HepG2 (cell line): ENCODE results near the gene ACACA. TPM values are rescaled to one million over a fixed set of nuclear protein-coding genes. Genes with fewer than 3 reads are reported as not detected.

ENCODE experiments used
- ATAC-seq: fragments of 200-7000 bp; cut with Tn5 transposase; 3 replicates; pipeline ENCODE4 v1.9.1; 2020; ENCODE audit warnings: mild to moderate bottlenecking, moderate library complexity
- BruUV-seq: library from RNA; stranded (reverse); fragments of 400-500 nt; replicated peaks from 2 replicates; lab custom pipeline; 2021; lab: Mats Ljungman, UMichigan
- CTCF ChIA-PET: fragments of 300-600 bp; formaldehyde crosslinking; extraction: SDS; loops from one replicate; lab custom pipeline; 2021; ENCODE audit warnings: low total read pairs, inconsistent platforms, low intra/inter-chr PET ratio; lab: Yijun Ruan, JAX
- POLR2A ChIA-PET: fragments of 350-600 bp; sonication (Branson Sonifier 250); formaldehyde crosslinking; loops from one replicate; lab custom pipeline; 2020; ENCODE audit warnings: antibody characterized with exemption, inconsistent platforms; lab: Yijun Ruan, JAX
- DNase-seq: peaks from one replicate; pipeline ENCODE4 v3.0.0-alpha.2; 2015; ENCODE audit warnings: low spot score
- FAIRE-seq: peaks from 3 replicates; lab custom pipeline; 2011; peaks lifted over from hg19 to GRCh38; lab: Jason Lieb, UNC
- H2AFZ ChIP-seq: one replicate; pipeline ENCODE4 v1.6.1; 2011; ENCODE audit warnings: low read length, inconsistent platforms
- H3K27ac ChIP-seq: fragments of 300-600 bp; 3 replicates; pipeline ENCODE4 v1.8.0; 2011; ENCODE audit warnings: mixed run types, mild to moderate bottlenecking, mixed read lengths, low read length, inconsistent platforms; ENCODE audit not compliant: insufficient read depth; ENCODE audit errors: extremely low read length
- H3K27me3 ChIP-seq, 2 experiments: fragments of 200-600 bp in 1 of 2; 2 replicates in 1 of 2; 3 replicates in 1 of 2; pipeline versions ENCODE4 v1.6.0 to v1.8.0; 2011; ENCODE audit warnings: low read length in 2 of 2, mild to moderate bottlenecking in 2 of 2, moderate library complexity in 2 of 2, inconsistent platforms in 1 of 2; ENCODE audit not compliant: insufficient read depth in 2 of 2, control insufficient read depth in 1 of 2
- H3K36me3 ChIP-seq, 2 experiments: fragments of 200-600 bp in 1 of 2; replicated peaks in 1 of 2; 2 replicates in 1 of 2; 3 replicates in 1 of 2; pipeline versions ENCODE4 v1.5.1 to v1.8.0; 2011; ENCODE audit warnings: low read length in 2 of 2, inconsistent platforms in 1 of 2; ENCODE audit not compliant: insufficient read depth in 2 of 2, control insufficient read depth in 1 of 2
- H3K4me1 ChIP-seq: 2 replicates; pipeline ENCODE4 v1.5.1; 2012; ENCODE audit warnings: low read length, inconsistent platforms; ENCODE audit not compliant: insufficient read depth
- H3K4me2 ChIP-seq: 2 replicates; pipeline ENCODE4 v1.6.0; 2011; ENCODE audit warnings: low read depth, low read length, inconsistent platforms
- H3K4me3 ChIP-seq, 3 experiments: fragments of 200-600 bp in 1 of 3; sonication (generic), shearing (Covaris generic) in 1 of 3; replicated peaks in 1 of 3; 2 replicates each; pipeline ENCODE4 v1.5.1; 2011 to 2016; ENCODE audit warnings: low read length in 3 of 3, inconsistent platforms in 2 of 3, low read depth in 2 of 3, mild to moderate bottlenecking in 2 of 3, control low read depth in 1 of 3, mixed read lengths in 1 of 3; ENCODE audit not compliant: insufficient read depth in 1 of 3
- H3K79me2 ChIP-seq: one replicate; pipeline ENCODE4 v1.6.1; 2011; ENCODE audit warnings: low read length, inconsistent platforms; ENCODE audit not compliant: insufficient read depth
- H3K9ac ChIP-seq: 2 replicates; pipeline ENCODE4 v1.6.0; 2011; ENCODE audit warnings: mild to moderate bottlenecking, low read depth, low read length, inconsistent platforms; ENCODE audit not compliant: insufficient read depth
- H3K9me3 ChIP-seq: 2 replicates; pipeline ENCODE4 v1.5.1; 2012; ENCODE audit warnings: mild to moderate bottlenecking, low read length
- H4K20me1 ChIP-seq: 2 replicates; pipeline ENCODE4 v1.6.0; 2011; ENCODE audit warnings: inconsistent platforms, mild to moderate bottlenecking, low read length, moderate library complexity; ENCODE audit not compliant: insufficient read depth
- CENPT ChIP-seq: sonication (generic); formaldehyde crosslinking; IDR thresholded peaks from 2 replicates; pipeline ENCODE4 v1.8.0; 2022; ENCODE audit warnings: low read depth, mild to moderate bottlenecking, moderate library complexity, missing genetic modification reagents
- FOXO1 ChIP-seq: sonication (generic); formaldehyde crosslinking; IDR thresholded peaks from 2 replicates; pipeline ENCODE4 v1.4.0; 2020; ENCODE audit warnings: missing genetic modification reagents
- TGIF2 ChIP-seq: IDR thresholded peaks from 2 replicates; pipeline ENCODE4 v1.6.1; 2016; ENCODE audit warnings: control low read depth, missing compliant biosample characterization
- WGBS: methylation state at CpG from one replicate; pipeline ENCODE4 v1.1.6; 2017; ENCODE audit warnings: low lambda C conversion rate; 5-methylcytosine and 5-hydroxymethylcytosine counted together
- in situ Hi-C: cut with HindIII; loops from 2 replicates; pipeline ENCODE4 v1.10.0; 2017; ENCODE audit warnings: low pct_unique_long_range_greater_than_20kb; ENCODE audit not compliant: extremely low pct_ligation_motif_present
- intact Hi-C: fragments of 100-400 bp; cut with micrococcal nuclease; formaldehyde crosslinking; loops from one replicate; pipeline ENCODE4 v1.10.0; 2022; ENCODE audit not compliant: unreplicated experiment
- polyA plus RNA-seq, 8 experiments: library from polyadenylated mRNA; depleted of rRNA in 3 of 8; stranded (reverse) in 7 of 8; unstranded in 1 of 8; fragments of >200 nt; fragmentation: Illumina TruSeq in 4 of 8; extraction: Trizol in 4 of 8; gene quantifications; 2 replicates each; pipeline versions ENCODE4 v1.2.1 to v1.2.3, GENCODE V29; 2011 to 2016; ENCODE audit warnings: low read depth in 4 of 8, missing spikeins in 1 of 8, mixed read lengths in 1 of 8; ENCODE audit not compliant: insufficient read depth in 1 of 8
- total RNA-seq, 5 experiments: library from RNA; depleted of rRNA; stranded (reverse); fragments of >200 nt; fragmentation: Illumina TruSeq; extraction: Trizol; gene quantifications; 2 replicates each; pipeline ENCODE4 v1.2.3, GENCODE V29; 2016; ENCODE audit warnings: low read depth in 1 of 5

Gene ACACA
- total and polyA plus RNA-seq, 2 of the 13 experiments (the other 11 are each of a cell fraction or from before 2014, with no cell fraction given): 39.2 to 47.2 TPM

- in situ Hi-C loops: no loop called here
- POLR2A ChIA-PET: no interaction called here
These were observed 369.0 kb downstream of the ACACA start for GRCh38 chr17:37037590-37038155.

More at GRCh38 chr17:37037590-37038155, 369.0 kb downstream of the ACACA start:
- TF ChIP-seq FOXO1 (CRISPR knock-in tag) (no peak), CENPT (CRISPR knock-in tag) (no peak), TGIF2 (CRISPR knock-in tag) (no peak)
- Histone ChIP-seq H3K4me2 (no peak overlapping the region), H3K79me2 (no peaks in the 10 kb centered on the region), H3K9ac (no peak overlapping the region), H3K27me3 (no peaks in the 10 kb centered on the region), H2AFZ (no peak overlapping the region), H3K36me3 (peaks cover 0 to 13% of the 10 kb centered on the region in 2 experiments; a peak in 4 of 5 replicates), H4K20me1 (no peaks in the 10 kb centered on the region), H3K27ac (no peak overlapping the region), H3K4me3 (no peak overlapping the region), H3K4me1 (peaks cover 5% of the 10 kb centered on the region), H3K9me3 (no peaks in the 10 kb centered on the region)
- intact Hi-C loops: no loop called here
- WGBS: 100% methylated on average over 5 of the region's 5 CpGs
- FAIRE-seq: no peak
- CTCF ChIA-PET: no interaction called here
- BruUV-seq: no TSS peak
- no peak for DNase-seq
- ATAC-seq: no peak

Other genes starting within 250 kb of the ACACA start
- not detected in 2 replicates for gene C17orf78, start 30.9 kb downstream of the ACACA start, total RNA-seq (2016; rRNA removed; fragmentation: Illumina TruSeq; extraction: Trizol)
- gene C17orf78, start 30.9 kb downstream of the ACACA start, polyA plus RNA-seq (2011; rRNA removed): not detected in 2 replicates
- 13.0 and 14.0 TPM in 2 replicates for gene TADA2A, start 50 bp upstream of the ACACA start, total RNA-seq (2016; rRNA removed; fragmentation: Illumina TruSeq; extraction: Trizol)
- gene TADA2A, start 50 bp upstream of the ACACA start, polyA plus RNA-seq (2011; rRNA removed): 5.8 and 8.0 TPM in 2 replicates
- gene DUSP14, start 83.1 kb upstream of the ACACA start, total RNA-seq (2016; rRNA removed; fragmentation: Illumina TruSeq; extraction: Trizol): 33.5 and 44.1 TPM in 2 replicates
- gene DUSP14, start 83.1 kb upstream of the ACACA start, polyA plus RNA-seq (2011; rRNA removed): 38.6 and 39.8 TPM in 2 replicates
- gene SYNRG, start 202.6 kb upstream of the ACACA start, total RNA-seq (2016; rRNA removed; fragmentation: Illumina TruSeq; extraction: Trizol): 8.7 and 15.4 TPM in 2 replicates
- 7.3 and 9.3 TPM in 2 replicates for gene SYNRG, start 202.6 kb upstream of the ACACA start, polyA plus RNA-seq (2011; rRNA removed)
- 36.1 and 41.4 TPM in 2 replicates for gene DDX52, start 236.6 kb upstream of the ACACA start, total RNA-seq (2016; rRNA removed; fragmentation: Illumina TruSeq; extraction: Trizol)
- 6.8 and 8.9 TPM in 2 replicates for gene DDX52, start 236.6 kb upstream of the ACACA start, polyA plus RNA-seq (2011; rRNA removed)